Bronchial epithelial cell (primary cell): ENCODE measurements around the gene PLCD1. TPM values are rescaled to one million over a fixed set of nuclear protein-coding genes. Genes with fewer than 3 reads are reported as not detected.

Experiments used
- DNase-seq: peaks from one replicate; pipeline ENCODE4 v3.0.0-alpha.2; 2010; ENCODE audit warnings: low read depth
- FAIRE-seq: peaks from 2 replicates; lab custom pipeline; 2011; peaks lifted over from hg19 to GRCh38; lab: Jason Lieb, UNC
- H3K27me3 ChIP-seq: 2 replicates; pipeline ENCODE4 v1.5.1; 2011; ENCODE audit warnings: low read length; ENCODE audit not compliant: control insufficient read depth, insufficient read depth
- H3K36me3 ChIP-seq: 2 replicates; pipeline ENCODE4 v1.5.1; 2011; ENCODE audit warnings: low read length; ENCODE audit not compliant: control insufficient read depth, insufficient read depth
- H3K4me3 ChIP-seq: 2 replicates; pipeline ENCODE4 v1.5.1; 2011; ENCODE audit warnings: mild to moderate bottlenecking, low read depth, low read length, control low read depth
- CTCF ChIP-seq: IDR thresholded peaks from 2 replicates; pipeline ENCODE4 v1.5.1; 2011; ENCODE audit warnings: mild to moderate bottlenecking, moderate library complexity, low read length, control low read depth, inconsistent platforms; ENCODE audit not compliant: insufficient read depth, severe bottlenecking
- total RNA-seq: library from RNA; depleted of rRNA; stranded (reverse); fragments of >200 nt; gene quantifications from 2 replicates; pipeline ENCODE4 v1.2.1, GENCODE V29; 2014

Gene PLCD1
- total RNA-seq, 1 donor from 2014 or later, result 24.2 TPM

GRCh38 chr3:37985637-37986320, 43.7 kb downstream of the PLCD1 start:
- DNase-seq (peak; percentile 66), FAIRE-seq (peak; percentile 94)
- H3K27me3 ChIP-seq, result no peaks in the 10 kb centered on the region
- peaks cover 2% of the 10 kb centered on the region for H3K36me3 ChIP-seq
- peak; percentile 19 for TF ChIP-seq CTCF
- no peak overlapping the region for H3K4me3 ChIP-seq

- Histone ChIP-seq H3K4me3 (no peak overlapping the region), H3K36me3 (peaks cover 4% of the 10 kb centered on the region), H3K27me3 (no peaks in the 10 kb centered on the region)
- TF ChIP-seq CTCF, result no peak
- DNase-seq (no peak), FAIRE-seq (no peak)
Observed at GRCh38 chr3:37984596-37984995, 44.8 kb downstream of the PLCD1 start.

- peaks cover 4% of the 10 kb centered on the region for H3K36me3 ChIP-seq
- H3K4me3 ChIP-seq, result no peak overlapping the region
- no peaks in the 10 kb centered on the region for H3K27me3 ChIP-seq
- TF ChIP-seq CTCF, result no peak
- FAIRE-seq (peak; percentile 99), DNase-seq (peak; percentile 79)
Observed at GRCh38 chr3:37984051-37984450, 45.4 kb downstream of the PLCD1 start.

- no peak for TF ChIP-seq CTCF
- Histone ChIP-seq H3K36me3 (peaks cover 4% of the 10 kb centered on the region), H3K4me3 (no peak overlapping the region), H3K27me3 (no peaks in the 10 kb centered on the region)
- FAIRE-seq, result no peak
- no peak for DNase-seq
Observed at GRCh38 chr3:37982331-37982730, 47.1 kb downstream of the PLCD1 start.

GRCh38 chr3:37981348-37981664, 48.1 kb downstream of the PLCD1 start:
- FAIRE-seq (no peak), DNase-seq (no peak)
- no peak overlapping the region for H3K4me3 ChIP-seq
- H3K27me3 ChIP-seq, result no peaks in the 10 kb centered on the region
- peaks cover 7% of the 10 kb centered on the region for H3K36me3 ChIP-seq
- no peak for TF ChIP-seq CTCF
